H1 (cell line): ENCODE results near the gene MCM3AP. TPM values are rescaled to one million over a fixed set of nuclear protein-coding genes. Genes with fewer than 3 reads are reported as not detected.

ENCODE experiments used
- CTCF ChIA-PET: fragments of 300-600 bp; sonication (Branson Sonifier 250); formaldehyde crosslinking; loops from one replicate; lab custom pipeline; 2021; ENCODE audit not compliant: partially characterized antibody; lab: Charles Lee
- POLR2A ChIA-PET: fragments of 300-600 bp; sonication (Branson Sonifier 250); formaldehyde crosslinking; loops from one replicate; lab custom pipeline; 2021; ENCODE audit warnings: inconsistent platforms; ENCODE audit not compliant: partially characterized antibody; lab: Charles Lee
- DNase-seq, 2 experiments: peaks; one replicate each; pipeline versions ENCODE4 v3.0.0 to v3.0.0-alpha.2; 2010 to 2022; ENCODE audit warnings: low spot score in 2 of 2, low read depth in 1 of 2, mixed read lengths in 1 of 2
- FAIRE-seq: peaks from 2 replicates; lab custom pipeline; 2011; peaks lifted over from hg19 to GRCh38; lab: Jason Lieb, UNC
- H2AFZ ChIP-seq: 2 replicates; pipeline ENCODE4 v1.8.1; 2012; ENCODE audit warnings: low read length, inconsistent platforms
- H2AK5ac ChIP-seq: 2 replicates; pipeline ENCODE4 v1.6.1; 2013; ENCODE audit warnings: low read depth, low read length
- H2BK120ac ChIP-seq: replicated peaks from 2 replicates; pipeline ENCODE3; 2013; ENCODE audit warnings: low read depth, low read length, inconsistent platforms
- H2BK12ac ChIP-seq: 2 replicates; pipeline ENCODE4 v1.6.1; 2013; ENCODE audit warnings: low read depth, low read length
- H2BK15ac ChIP-seq: 2 replicates; pipeline ENCODE4 v1.6.1; 2013; ENCODE audit warnings: low read length
- H2BK20ac ChIP-seq: 2 replicates; pipeline ENCODE4 v1.6.1; 2013; ENCODE audit warnings: low read length
- H2BK5ac ChIP-seq: 2 replicates; pipeline ENCODE4 v1.6.1; 2013; ENCODE audit warnings: low read depth, low read length
- H3K14ac ChIP-seq: 2 replicates; pipeline ENCODE4 v1.6.1; 2013; ENCODE audit warnings: inconsistent platforms; ENCODE audit not compliant: insufficient read length
- H3K18ac ChIP-seq: 2 replicates; pipeline ENCODE4 v1.6.1; 2013; ENCODE audit warnings: low read length; ENCODE audit errors: extremely low read depth
- H3K23ac ChIP-seq: 2 replicates; pipeline ENCODE4 v1.6.1; 2013; ENCODE audit warnings: inconsistent platforms; ENCODE audit not compliant: insufficient read length
- H3K23me2 ChIP-seq: 2 replicates; pipeline ENCODE4 v1.6.1; 2013; ENCODE audit warnings: low read depth, low read length
- H3K27ac ChIP-seq: 2 replicates; pipeline ENCODE4 v1.6.1; 2011; ENCODE audit warnings: low read depth, low read length, inconsistent platforms
- H3K27me3 ChIP-seq, 4 experiments: replicated peaks in 1 of 4; 1 replicate in 1 of 4; 2 replicates in 3 of 4; pipeline versions ENCODE4 v1.6.1 to v1.8.1; 2011 to 2013; ENCODE audit warnings: low read length in 3 of 4, mild to moderate bottlenecking in 3 of 4, inconsistent platforms in 2 of 4, mixed read lengths in 2 of 4, moderate library complexity in 1 of 4; ENCODE audit not compliant: control insufficient read depth in 3 of 4, insufficient read depth in 3 of 4; ENCODE audit errors: extremely low read depth in 1 of 4
- H3K36me3 ChIP-seq, 4 experiments: 2 replicates each; pipeline versions ENCODE4 v1.6.1 to v1.8.1; 2011 to 2013; ENCODE audit warnings: mild to moderate bottlenecking in 4 of 4, low read length in 3 of 4, moderate library complexity in 2 of 4, control low read depth in 1 of 4, inconsistent platforms in 1 of 4; ENCODE audit not compliant: insufficient read depth in 4 of 4, control insufficient read depth in 2 of 4
- H3K4ac ChIP-seq: replicated peaks from 2 replicates; pipeline ENCODE3; 2013; ENCODE audit warnings: low read length, low read depth, mixed read lengths, inconsistent platforms; ENCODE audit not compliant: insufficient read length
- H3K4me1 ChIP-seq, 4 experiments: replicated peaks in 1 of 4; 1 replicate in 1 of 4; 2 replicates in 3 of 4; pipeline versions ENCODE4 v1.6.1 to v1.8.1; 2011 to 2013; ENCODE audit warnings: low read length in 3 of 4, inconsistent platforms in 2 of 4, mixed read lengths in 1 of 4; ENCODE audit not compliant: insufficient read depth in 4 of 4, control insufficient read depth in 3 of 4
- H3K4me2 ChIP-seq, 2 experiments: 2 replicates each; pipeline versions ENCODE4 v1.6.1 to v1.8.1; 2011 to 2013; ENCODE audit warnings: low read depth in 2 of 2, low read length in 2 of 2, control low read depth in 1 of 2, inconsistent platforms in 1 of 2, mild to moderate bottlenecking in 1 of 2; ENCODE audit not compliant: insufficient read depth in 1 of 2
- H3K4me3 ChIP-seq, 4 experiments: fragments of 200-600, 300-600 bp in 1 of 4; sonication (generic), shearing (Covaris generic), sonication (Bioruptor Twin) in 1 of 4; 2 replicates each; pipeline versions ENCODE4 v1.5.1 to v1.8.1; 2011 to 2016; ENCODE audit warnings: low read length in 4 of 4, low read depth in 3 of 4, control low read depth in 2 of 4, inconsistent platforms in 2 of 4, mild to moderate bottlenecking in 2 of 4, mixed read lengths in 1 of 4, moderate library complexity in 1 of 4; ENCODE audit not compliant: insufficient read depth in 2 of 4; ENCODE audit errors: extremely low read depth in 1 of 4
- H3K56ac ChIP-seq: replicated peaks from 2 replicates; pipeline ENCODE3; 2013; ENCODE audit warnings: low read depth, mild to moderate bottlenecking, mixed read lengths, low read length, inconsistent platforms; ENCODE audit not compliant: insufficient read length
- H3K79me1 ChIP-seq: 2 replicates; pipeline ENCODE4 v1.6.1; 2013; ENCODE audit warnings: low read depth, low read length, control low read depth
- H3K79me2 ChIP-seq, 2 experiments: 2 replicates each; pipeline versions ENCODE4 v1.6.1 to v1.8.1; 2012 to 2013; ENCODE audit warnings: low read length in 2 of 2, mild to moderate bottlenecking in 2 of 2, inconsistent platforms in 1 of 2; ENCODE audit not compliant: insufficient read depth in 2 of 2, control insufficient read depth in 1 of 2
- H3K9ac ChIP-seq, 4 experiments: replicated peaks in 1 of 4; 1 replicate in 1 of 4; 2 replicates in 3 of 4; pipeline versions ENCODE4 v1.6.1 to v1.8.1; 2011 to 2013; ENCODE audit warnings: low read depth in 3 of 4, low read length in 3 of 4, control low read depth in 2 of 4, mild to moderate bottlenecking in 2 of 4, moderate library complexity in 2 of 4, inconsistent platforms in 1 of 4; ENCODE audit errors: extremely low read depth in 1 of 4
- H3K9me3 ChIP-seq, 2 experiments: 2 replicates each; pipeline versions ENCODE4 v1.6.1 to v1.8.1; 2012 to 2013; ENCODE audit warnings: mild to moderate bottlenecking in 2 of 2, moderate library complexity in 2 of 2, control low read depth in 1 of 2, inconsistent platforms in 1 of 2, low read depth in 1 of 2, low read length in 1 of 2, mixed read lengths in 1 of 2; ENCODE audit not compliant: insufficient read depth in 2 of 2
- H4K20me1 ChIP-seq, 2 experiments: replicated peaks in 1 of 2; 2 replicates each; pipeline versions ENCODE3 to v1.8.1; 2011 to 2013; ENCODE audit warnings: inconsistent platforms in 2 of 2, low read length in 2 of 2, mild to moderate bottlenecking in 1 of 2; ENCODE audit not compliant: insufficient read depth in 2 of 2, control insufficient read depth in 1 of 2
- H4K5ac ChIP-seq: 2 replicates; pipeline ENCODE4 v1.6.1; 2013; ENCODE audit warnings: low read length, low read depth, mixed read lengths, inconsistent platforms; ENCODE audit not compliant: insufficient read length
- H4K8ac ChIP-seq: 2 replicates; pipeline ENCODE4 v1.8.0; 2013; ENCODE audit warnings: mild to moderate bottlenecking, moderate library complexity, low read length, inconsistent platforms; ENCODE audit not compliant: insufficient read depth; ENCODE audit errors: extremely low read depth
- H4K91ac ChIP-seq: replicated peaks from 2 replicates; pipeline ENCODE3; 2013; ENCODE audit warnings: low read length, mixed read lengths, inconsistent platforms; ENCODE audit not compliant: insufficient read length
- ASH2L ChIP-seq: fragments of 200-600, 300-600 bp; sonication (generic); IDR thresholded peaks from one replicate; pipeline ENCODE4 v1.7.1; 2017; ENCODE audit warnings: low read length
- CHD2 ChIP-seq: IDR thresholded peaks from 2 replicates; pipeline ENCODE4 v1.6.1; 2012; ENCODE audit warnings: low read length, improper control_type of control experiment
- E2F6 ChIP-seq: IDR thresholded peaks from 2 replicates; pipeline ENCODE4 v1.6.1; 2012; ENCODE audit warnings: inconsistent platforms
- PHF8 ChIP-seq: fragments of 200-600 bp; sonication (generic); conservative IDR thresholded peaks from 2 replicates; pipeline ENCODE4 v1.7.1; 2012; ENCODE audit warnings: low read depth, mild to moderate bottlenecking, inconsistent platforms, low read length, moderate library complexity
- RFX5 ChIP-seq: IDR thresholded peaks from 2 replicates; pipeline ENCODE4 v1.6.1; 2011; ENCODE audit warnings: low read depth, low read length, improper control_type of control experiment, borderline replicate concordance
- SP2 ChIP-seq: IDR thresholded peaks from 2 replicates; pipeline ENCODE4 v1.6.1; 2012; ENCODE audit warnings: mild to moderate bottlenecking, low read length, inconsistent platforms
- TCF12 ChIP-seq: IDR thresholded peaks from 2 replicates; pipeline ENCODE4 v1.6.1; 2011; ENCODE audit warnings: low read depth, mild to moderate bottlenecking, low read length
- WGBS, 2 experiments: shearing (Covaris generic) in 1 of 2; methylation state at CpG; one replicate each; pipeline versions ENCODE4 v1.1.6 to v1.1.7; 2013 to 2015; ENCODE audit warnings: low lambda C conversion rate in 2 of 2, mixed read lengths in 2 of 2, inconsistent platforms in 1 of 2, low coverage in 1 of 2, missing lambda C conversion rate in 1 of 2; ENCODE audit not compliant: insufficient replicate concordance in 2 of 2, insufficient coverage in 1 of 2, insufficient read length in 1 of 2; ENCODE audit errors: extremely low coverage in 1 of 2, missing lambda C conversion rate in 1 of 2; 5-methylcytosine and 5-hydroxymethylcytosine counted together
- polyA plus RNA-seq, 7 experiments: library from polyadenylated mRNA; depleted of rRNA in 3 of 7; stranded (reverse) in 5 of 7; unstranded in 2 of 7; fragments of >200 nt in 5 of 7; fragments of 200-250 nt in 2 of 7; gene quantifications; 1 replicate in 5 of 7; 2 replicates in 1 of 7; 4 replicates in 1 of 7; pipeline versions ENCODE4 v1.2.1 to v1.2.3, GENCODE V29; 2011 to 2013; ENCODE audit warnings: missing spikeins in 2 of 7, mixed read lengths in 2 of 7
- total RNA-seq: library from RNA; stranded (reverse); fragmentation: NEBNext Ultra II Directional; extraction: Animal tissue kit (Norgen Biotek cat#: 25700); gene quantifications from 2 replicates; pipeline ENCODE4 v1.2.1, GENCODE V29; 2021

The MCM3AP gene
- total and polyA plus RNA-seq, 2 of the 8 experiments (the other 6 are each of a cell fraction or from before 2014, with no cell fraction given), result 37.2 to 119 TPM

GRCh38 chr21:46226920-46227599 lies 58.4 kb downstream of the MCM3AP start:
- no peak for FAIRE-seq
- TF ChIP-seq CHD2, result no peak
- no peak for TF ChIP-seq E2F6
- TF ChIP-seq PHF8, result no peak
- TF ChIP-seq ASH2L, result no peak
- no peak for TF ChIP-seq TCF12
- TF ChIP-seq RFX5, result no peak
- no peak for TF ChIP-seq SP2

More at GRCh38 chr21:46226920-46227599, 58.4 kb downstream of the MCM3AP start:
- Histone ChIP-seq H3K27ac (no peak overlapping the region), H3K23ac (no peak overlapping the region), H3K4me2 (peak overlapping the region; percentile 91 to 92), H3K9me3 (peaks cover 20 to 28% of the 10 kb centered on the region in 2 experiments; a peak in 3 of 4 replicates), H2BK120ac (no peak overlapping the region), H3K14ac (no peak overlapping the region), H3K56ac (no peak overlapping the region), H2AK5ac (no peak overlapping the region), H3K27me3 (peaks cover 0 to 4% (median 0%) of the 10 kb centered on the region in 4 experiments; a peak in 2 of 7 replicates), H4K5ac (no peak overlapping the region), H2AFZ (no peak overlapping the region), H3K23me2 (peaks cover 7% of the 10 kb centered on the region; the same call in 1 of the 2 replicates), H4K8ac (no peak overlapping the region), H3K79me2 (peaks cover 15 to 53% of the 10 kb centered on the region in 2 experiments; a peak in 3 of 4 replicates), H3K4ac (no peak overlapping the region), H4K91ac (no peak overlapping the region), H2BK20ac (no peak overlapping the region), H3K18ac (0 out of 2 replicates have a peak overlapping the region, but pooled peaks have one; percentile 48), H2BK12ac (0 out of 2 replicates have a peak overlapping the region, but pooled peaks have one; percentile 39), H3K4me3 (peak overlapping the region; percentile 70 to 78 (median 73); a peak in 6 of 8 replicates), H3K9ac (no peak overlapping the region), H2BK15ac (no peak overlapping the region), H3K4me1 (peaks cover 3 to 12% (median 6%) of the 10 kb centered on the region in 4 experiments), H2BK5ac (no peak overlapping the region), H3K79me1 (peaks cover 20% of the 10 kb centered on the region), H3K36me3 (peaks cover 2 to 29% (median 16%) of the 10 kb centered on the region in 4 experiments; a peak in 6 of 8 replicates), H4K20me1 (peaks cover 4 to 19% of the 10 kb centered on the region in 2 experiments)
- CTCF ChIA-PET, result interaction anchor here (0.9 to 1.2 kb wide), 5 partner anchors 9 to 100 kb away, joined by 3 to 5 read pairs (median 4); no protein-coding TSS in a partner anchor
- 78% methylated on average over 4 of the region's 4 CpGs; no CpG with 5 or more reads in 1 of the 2 experiments for WGBS, 2 experiments
- no peak for DNase-seq
- POLR2A ChIA-PET, result interaction anchor here (0.8 to 1.2 kb wide), 2 partner anchors 11 to 26 kb away, joined by 3 to 4 read pairs; no protein-coding TSS in a partner anchor
